ENCODE results near the gene SHROOM3.

The SHROOM3 gene

DNA sequence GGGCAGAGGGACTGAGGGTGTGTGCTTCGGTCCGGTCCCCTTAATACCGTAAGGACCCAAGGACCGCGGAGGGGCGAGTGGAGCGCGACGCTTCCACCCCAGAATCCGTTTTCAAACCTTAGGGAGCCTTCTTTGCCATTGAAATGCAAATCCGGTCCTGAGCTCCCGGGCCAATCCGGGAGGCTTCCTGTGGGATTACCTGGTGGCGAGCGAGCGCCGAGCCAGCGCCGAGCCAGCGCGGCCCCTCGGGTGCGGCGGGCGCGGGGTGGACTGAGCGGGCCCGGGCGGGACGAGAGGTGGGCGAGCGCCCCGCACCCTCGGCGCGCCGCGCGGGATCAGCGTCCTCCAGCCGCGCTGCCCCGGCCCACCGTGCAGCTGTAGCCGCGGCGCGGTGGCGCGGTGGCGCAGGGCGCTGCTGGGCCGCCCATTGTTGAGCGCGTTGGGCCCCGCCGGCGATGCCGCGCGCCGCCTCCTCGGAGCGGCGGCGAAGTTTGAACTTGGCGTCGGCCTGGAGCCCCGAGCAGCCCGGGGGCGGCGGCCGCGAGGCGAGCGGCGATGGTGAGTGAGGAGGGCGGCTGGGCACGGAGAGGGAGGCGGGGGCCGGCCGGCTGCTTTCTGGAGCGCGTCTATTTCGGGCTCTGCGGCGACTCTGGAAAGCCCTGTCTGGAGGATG, 254.3 kb downstream of the SHROOM3 start:
- Histone ChIP-seq H4K20me1 (ENCODE audit: low read depth, low read length) (no peaks in the 10 kb centered on the region), H3K27me3 (ENCODE audit: low read length) (no peaks in the 10 kb centered on the region), H3K4me2 (ENCODE audit: low read depth, low read length, poor library complexity, severe bottlenecking) (no peak overlapping the region), H3K27ac (ENCODE audit: low read depth, low read length) (no peak overlapping the region), H3K9me3 (ENCODE audit: insufficient read depth, low read length) (no peaks in the 10 kb centered on the region), H3K4me3 (ENCODE audit: insufficient read depth, low read length, poor library complexity, severe bottlenecking) (no peak overlapping the region), H2AFZ (ENCODE audit: low read depth, low read length, severe bottlenecking) (no peak overlapping the region), H3K9me2 (replicated peaks; ENCODE audit: insufficient read depth, low read length) (no peaks in the 10 kb centered on the region), H3K9ac (ENCODE audit: low read length) (no peak overlapping the region), H3K79me2 (ENCODE audit: insufficient read depth, low read length) (no peaks in the 10 kb centered on the region), H3F3A (ENCODE audit: insufficient read depth) (no peaks in the 10 kb centered on the region), H3K36me3 (ENCODE audit: low read length) (no peaks in the 10 kb centered on the region)
- TF ChIP-seq, protein P1, sequence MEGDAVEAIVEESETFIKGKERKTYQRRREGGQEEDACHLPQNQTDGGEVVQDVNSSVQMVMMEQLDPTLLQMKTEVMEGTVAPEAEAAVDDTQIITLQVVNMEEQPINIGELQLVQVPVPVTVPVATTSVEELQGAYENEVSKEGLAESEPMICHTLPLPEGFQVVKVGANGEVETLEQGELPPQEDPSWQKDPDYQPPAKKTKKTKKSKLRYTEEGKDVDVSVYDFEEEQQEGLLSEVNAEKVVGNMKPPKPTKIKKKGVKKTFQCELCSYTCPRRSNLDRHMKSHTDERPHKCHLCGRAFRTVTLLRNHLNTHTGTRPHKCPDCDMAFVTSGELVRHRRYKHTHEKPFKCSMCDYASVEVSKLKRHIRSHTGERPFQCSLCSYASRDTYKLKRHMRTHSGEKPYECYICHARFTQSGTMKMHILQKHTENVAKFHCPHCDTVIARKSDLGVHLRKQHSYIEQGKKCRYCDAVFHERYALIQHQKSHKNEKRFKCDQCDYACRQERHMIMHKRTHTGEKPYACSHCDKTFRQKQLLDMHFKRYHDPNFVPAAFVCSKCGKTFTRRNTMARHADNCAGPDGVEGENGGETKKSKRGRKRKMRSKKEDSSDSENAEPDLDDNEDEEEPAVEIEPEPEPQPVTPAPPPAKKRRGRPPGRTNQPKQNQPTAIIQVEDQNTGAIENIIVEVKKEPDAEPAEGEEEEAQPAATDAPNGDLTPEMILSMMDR (IDR thresholded peaks at IDR 0.05; ENCODE audit: insufficient read depth, low read length, poor library complexity, severe bottlenecking), result no peak
- no peak for TF ChIP-seq EZH2phosphoT487 (conservative IDR thresholded peaks at IDR 0.05; ENCODE audit: low read length)

DNA sequence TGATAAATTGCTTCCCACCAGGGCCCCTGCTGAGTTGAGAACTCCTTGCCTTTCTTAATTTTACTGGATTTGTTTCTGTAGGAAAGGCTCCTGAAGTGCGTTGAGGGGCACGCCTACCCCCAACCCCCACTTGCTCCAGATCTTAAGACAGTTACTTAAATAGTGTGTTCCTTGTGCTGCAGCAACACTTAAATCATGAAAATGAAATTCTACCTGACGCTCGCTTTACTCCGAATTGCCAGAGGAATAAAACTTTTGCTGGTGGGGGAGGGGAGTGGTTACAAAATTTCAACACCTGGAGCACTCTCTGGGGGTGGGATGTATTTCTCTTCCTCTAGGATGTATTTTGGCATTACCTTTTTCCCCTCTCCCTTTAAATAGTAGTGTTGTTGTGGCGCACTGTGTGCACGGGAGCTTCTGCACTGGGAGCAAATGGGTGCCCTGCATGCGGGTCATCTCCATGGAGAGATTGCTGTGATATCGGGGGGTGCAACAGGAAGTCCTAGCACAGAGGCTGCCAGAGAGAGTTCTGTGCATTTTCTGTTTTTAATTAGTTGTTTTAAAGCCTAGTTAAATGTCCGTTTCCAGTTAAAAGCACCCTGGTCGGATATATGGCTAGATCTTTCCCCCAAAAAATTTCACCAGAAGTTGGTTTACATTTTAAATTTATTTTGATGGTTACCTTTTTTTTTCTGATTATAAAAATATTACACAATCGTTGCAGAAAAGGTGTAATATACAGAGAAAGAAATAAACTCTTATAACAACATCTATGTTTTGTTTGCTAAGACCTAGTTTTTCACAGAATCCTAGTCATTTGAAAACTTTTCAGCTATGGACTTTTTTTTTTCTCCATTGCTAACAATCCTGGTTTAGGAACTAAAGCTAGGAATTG, 255.2 kb downstream of the SHROOM3 start:
- Histone ChIP-seq H3K9ac (ENCODE audit: low read length) (no peak overlapping the region), H3F3A (ENCODE audit: insufficient read depth) (no peaks in the 10 kb centered on the region), H3K79me2 (ENCODE audit: insufficient read depth, low read length) (no peaks in the 10 kb centered on the region), H2AFZ (ENCODE audit: low read depth, low read length, severe bottlenecking) (no peak overlapping the region), H3K9me2 (replicated peaks; ENCODE audit: insufficient read depth, low read length) (no peaks in the 10 kb centered on the region), H3K4me2 (ENCODE audit: low read depth, low read length, poor library complexity, severe bottlenecking) (no peak overlapping the region), H3K27ac (ENCODE audit: low read depth, low read length) (no peak overlapping the region), H3K4me3 (ENCODE audit: insufficient read depth, low read length, poor library complexity, severe bottlenecking) (no peak overlapping the region), H3K36me3 (ENCODE audit: low read length) (no peaks in the 10 kb centered on the region), H4K20me1 (ENCODE audit: low read depth, low read length) (no peaks in the 10 kb centered on the region), H3K9me3 (ENCODE audit: insufficient read depth, low read length) (no peaks in the 10 kb centered on the region), H3K27me3 (ENCODE audit: low read length) (no peaks in the 10 kb centered on the region)
- TF ChIP-seq, protein P1 (IDR thresholded peaks at IDR 0.05; ENCODE audit: insufficient read depth, low read length, poor library complexity, severe bottlenecking), result no peak
- no peak for TF ChIP-seq EZH2phosphoT487 (conservative IDR thresholded peaks at IDR 0.05; ENCODE audit: low read length)

DNA sequence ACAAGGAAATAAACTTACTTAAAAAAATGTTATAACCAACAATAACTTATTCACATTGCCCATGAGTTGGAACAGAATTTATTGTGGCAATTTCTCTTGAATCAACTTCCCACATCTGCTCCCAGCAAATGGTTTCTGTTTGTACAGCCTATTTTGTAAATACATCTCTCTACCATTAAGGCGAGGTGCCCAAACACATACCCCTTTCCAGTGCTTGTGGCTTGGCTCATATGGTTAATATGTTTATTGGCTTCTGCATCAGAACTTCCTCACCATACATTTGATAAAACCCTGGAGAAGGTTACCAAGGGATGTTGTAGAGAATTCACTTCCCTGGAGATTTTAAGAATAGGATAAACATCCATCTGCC, 255.9 kb downstream of the SHROOM3 start:
- Histone ChIP-seq H3K9me3 (ENCODE audit: insufficient read depth, low read length) (no peaks in the 10 kb centered on the region), H3K36me3 (ENCODE audit: low read length) (no peaks in the 10 kb centered on the region), H3K4me2 (ENCODE audit: low read depth, low read length, poor library complexity, severe bottlenecking) (no peak overlapping the region), H3K27ac (ENCODE audit: low read depth, low read length) (no peak overlapping the region), H4K20me1 (ENCODE audit: low read depth, low read length) (no peaks in the 10 kb centered on the region), H3K27me3 (ENCODE audit: low read length) (no peaks in the 10 kb centered on the region), H3K79me2 (ENCODE audit: insufficient read depth, low read length) (no peaks in the 10 kb centered on the region), H3K9ac (ENCODE audit: low read length) (no peak overlapping the region), H3K4me3 (ENCODE audit: insufficient read depth, low read length, poor library complexity, severe bottlenecking) (no peak overlapping the region), H3K9me2 (replicated peaks; ENCODE audit: insufficient read depth, low read length) (no peaks in the 10 kb centered on the region), H2AFZ (ENCODE audit: low read depth, low read length, severe bottlenecking) (no peak overlapping the region), H3F3A (ENCODE audit: insufficient read depth) (no peaks in the 10 kb centered on the region)
- TF ChIP-seq, protein P1 (IDR thresholded peaks at IDR 0.05; ENCODE audit: insufficient read depth, low read length, poor library complexity, severe bottlenecking), result no peak
- no peak for TF ChIP-seq EZH2phosphoT487 (conservative IDR thresholded peaks at IDR 0.05; ENCODE audit: low read length)
